Measurements from ENCODE around the gene COTL1. TPM values are rescaled to one million over a fixed set of nuclear protein-coding genes. Genes with fewer than 3 reads are reported as not detected.
A peak's percentile ranks its signal among the peaks of the same experiment; 100 is the strongest.

The COTL1 gene
- total and polyA plus RNA-seq, 12 donors = 20.1 to 93.8 (median 54.3) TPM

GRCh38 chr16:84595052-84595481 lies 22.8 kb downstream of the COTL1 start:
- Histone ChIP-seq H3K36me3 (replicated peaks in 1 of 2) (no peaks in the 10 kb centered on the region), H3K9me3 (replicated peaks in 1 of 3) (no peaks in the 10 kb centered on the region), H3K4me3 (no peak overlapping the region), H3K27me3 (no peaks in the 10 kb centered on the region), H3K27ac (peak overlapping the region in 1 of 5 donors; percentile 7), H3K4me1 (replicated peaks in 1 of 2) (peaks cover 10 to 44% of the 10 kb centered on the region in 2 donors)
- WGBS, 4 donors = 69 to 87% (median 84%) methylated on average over 11 to 15 of the region's 15 CpGs
- intact Hi-C loops (cut with DNase I) = no loop called here
- TF ChIP-seq POLR2A (IDR thresholded peaks at IDR 0.05) = no peak
- TF ChIP-seq, protein P1, sequence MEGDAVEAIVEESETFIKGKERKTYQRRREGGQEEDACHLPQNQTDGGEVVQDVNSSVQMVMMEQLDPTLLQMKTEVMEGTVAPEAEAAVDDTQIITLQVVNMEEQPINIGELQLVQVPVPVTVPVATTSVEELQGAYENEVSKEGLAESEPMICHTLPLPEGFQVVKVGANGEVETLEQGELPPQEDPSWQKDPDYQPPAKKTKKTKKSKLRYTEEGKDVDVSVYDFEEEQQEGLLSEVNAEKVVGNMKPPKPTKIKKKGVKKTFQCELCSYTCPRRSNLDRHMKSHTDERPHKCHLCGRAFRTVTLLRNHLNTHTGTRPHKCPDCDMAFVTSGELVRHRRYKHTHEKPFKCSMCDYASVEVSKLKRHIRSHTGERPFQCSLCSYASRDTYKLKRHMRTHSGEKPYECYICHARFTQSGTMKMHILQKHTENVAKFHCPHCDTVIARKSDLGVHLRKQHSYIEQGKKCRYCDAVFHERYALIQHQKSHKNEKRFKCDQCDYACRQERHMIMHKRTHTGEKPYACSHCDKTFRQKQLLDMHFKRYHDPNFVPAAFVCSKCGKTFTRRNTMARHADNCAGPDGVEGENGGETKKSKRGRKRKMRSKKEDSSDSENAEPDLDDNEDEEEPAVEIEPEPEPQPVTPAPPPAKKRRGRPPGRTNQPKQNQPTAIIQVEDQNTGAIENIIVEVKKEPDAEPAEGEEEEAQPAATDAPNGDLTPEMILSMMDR (IDR thresholded peaks at IDR 0.05) = no peak
- DNase-seq = no peak

DNA sequence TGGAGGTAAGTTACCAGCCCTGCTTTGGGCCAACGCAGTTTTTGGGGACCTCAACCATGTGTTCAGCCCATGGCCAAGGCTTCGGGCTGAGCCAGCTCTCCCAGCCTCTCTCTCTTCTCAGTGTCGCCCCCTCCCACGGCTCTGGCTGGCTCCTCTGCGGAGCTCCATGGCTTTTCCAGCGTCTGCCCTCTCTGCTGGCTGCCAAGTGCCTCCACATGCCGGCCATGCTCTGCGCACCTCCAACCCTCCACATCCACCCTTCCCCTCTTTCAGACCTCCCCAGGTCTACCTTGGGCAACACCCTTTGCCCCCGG lies 23.2 kb downstream of the COTL1 start:
- WGBS, 4 donors = 80 to 90% (median 86%) methylated on average over 9 of the region's 9 CpGs
- DNase-seq = no peak
- Histone ChIP-seq H3K9me3 (replicated peaks in 1 of 3) (no peaks in the 10 kb centered on the region), H3K27ac (peak overlapping the region in 1 of 5 donors; percentile 7), H3K4me3 (no peak overlapping the region), H3K27me3 (no peaks in the 10 kb centered on the region), H3K36me3 (replicated peaks in 1 of 2) (peaks cover 0 to 3% of the 10 kb centered on the region in 2 donors), H3K4me1 (replicated peaks in 1 of 2) (peaks cover 6 to 40% of the 10 kb centered on the region in 2 donors)
- intact Hi-C loops (cut with DNase I) = no loop called here
- TF ChIP-seq POLR2A (IDR thresholded peaks at IDR 0.05) = no peak
- TF ChIP-seq, protein P1 (IDR thresholded peaks at IDR 0.05) = no peak

DNA sequence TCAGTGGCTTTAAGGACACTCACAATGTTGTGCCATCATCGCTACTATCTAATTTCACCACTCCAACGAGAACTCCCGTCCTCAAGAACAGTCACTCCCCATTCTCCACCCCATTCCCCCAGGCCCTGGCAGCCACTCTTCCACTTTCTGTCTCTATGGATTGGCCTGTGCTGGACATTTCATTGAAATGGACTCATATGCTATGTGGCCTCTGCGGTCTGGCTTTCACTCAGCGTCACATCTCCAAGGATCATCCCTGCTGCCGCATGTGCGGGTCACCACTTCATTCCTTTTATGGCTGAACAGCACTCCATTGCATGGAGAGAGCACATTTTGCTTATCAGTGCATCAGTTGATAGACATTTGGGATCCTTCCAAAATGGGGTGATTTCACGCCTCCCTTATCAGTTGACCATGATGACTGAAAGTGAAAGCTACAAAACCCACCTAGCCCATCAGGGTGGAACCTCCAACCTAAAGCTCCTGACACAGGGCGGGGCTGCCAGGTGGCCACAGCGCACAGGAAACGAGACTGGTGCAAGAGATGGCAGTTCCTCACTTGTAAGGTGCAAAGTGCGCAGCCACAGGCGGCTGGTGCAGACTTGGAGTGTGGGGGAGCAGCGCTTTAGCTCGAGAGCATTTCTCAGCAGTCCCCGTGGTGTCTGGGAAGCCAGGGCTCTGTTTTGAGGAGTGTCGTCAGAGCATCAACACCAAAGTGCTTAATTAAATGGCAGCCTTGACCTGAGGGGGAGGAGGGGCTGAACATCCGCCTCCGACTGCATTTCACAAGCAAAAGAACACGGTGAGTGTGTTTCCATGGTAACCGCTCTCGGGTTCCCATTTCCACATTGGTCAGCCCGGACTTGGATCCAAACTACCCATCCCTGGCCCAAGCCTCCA lies 23.8 kb downstream of the COTL1 start:
- Histone ChIP-seq H3K27ac (peak overlapping the region in 1 of 5 donors; percentile 7), H3K4me1 (replicated peaks in 1 of 2) (peaks cover 3 to 34% of the 10 kb centered on the region in 2 donors), H3K9me3 (replicated peaks in 1 of 3) (no peaks in the 10 kb centered on the region), H3K27me3 (no peaks in the 10 kb centered on the region), H3K36me3 (replicated peaks in 1 of 2) (peaks cover 0 to 7% of the 10 kb centered on the region in 2 donors), H3K4me3 (no peak overlapping the region)
- DNase-seq = peak in 3 of 7 donors; percentile 39 to 73 (median 39)
- no peak for TF ChIP-seq POLR2A (IDR thresholded peaks at IDR 0.05)
- TF ChIP-seq, protein P1 (IDR thresholded peaks at IDR 0.05) = no peak
- WGBS, 4 donors = 63 to 83% (median 68%) methylated on average over 12 to 23 of the region's 23 CpGs
- intact Hi-C loops (cut with DNase I) = no loop called here

GRCh38 chr16:84592718-84593117 lies 25.2 kb downstream of the COTL1 start:
- H3K36me3 ChIP-seq (replicated peaks in 1 of 2) = peaks cover 0 to 7% of the 10 kb centered on the region in 2 donors
- H3K4me3 ChIP-seq = no peak overlapping the region
- 82 to 94% (median 85%) methylated on average over 5 to 11 of the region's 11 CpGs for WGBS, 4 donors
- H3K27me3 ChIP-seq = no peaks in the 10 kb centered on the region
- DNase-seq = no peak
- TF ChIP-seq, protein P1 (IDR thresholded peaks at IDR 0.05) = no peak
- TF ChIP-seq POLR2A (IDR thresholded peaks at IDR 0.05) = no peak
- H3K9me3 ChIP-seq (replicated peaks in 1 of 3) = no peaks in the 10 kb centered on the region
- intact Hi-C loops (cut with DNase I) = no loop called here
- no peak overlapping the region for H3K27ac ChIP-seq
- peaks cover 0 to 26% of the 10 kb centered on the region in 2 donors for H3K4me1 ChIP-seq (replicated peaks in 1 of 2)

Measured in adrenal gland (tissue), 12 donors.